GM12891 (cell line): ENCODE data around the gene SPDYE16.
"Not testable (repeated sequence)": the region's sequence is repeated elsewhere in the genome, so short reads cannot be mapped to it uniquely, and the experiment has no call there.

Experiments used
- POLR2A ChIP-seq: IDR thresholded peaks from 2 replicates; pipeline ENCODE4 v1.6.1; 2011; ENCODE audit warnings: low read depth, low read length, control low read depth
- POLR2AphosphoS5 ChIP-seq: IDR thresholded peaks from 2 replicates; pipeline ENCODE4 v1.6.1; 2011; ENCODE audit warnings: low read depth, low read length, control low read depth
- SPI1 ChIP-seq: IDR thresholded peaks from 2 replicates; pipeline ENCODE4 v1.6.1; 2011; ENCODE audit warnings: low read depth, low read length, control low read depth
- TAF1 ChIP-seq: IDR thresholded peaks from 2 replicates; pipeline ENCODE4 v1.6.1; 2011; ENCODE audit warnings: low read depth, low read length, control low read depth

DNA sequence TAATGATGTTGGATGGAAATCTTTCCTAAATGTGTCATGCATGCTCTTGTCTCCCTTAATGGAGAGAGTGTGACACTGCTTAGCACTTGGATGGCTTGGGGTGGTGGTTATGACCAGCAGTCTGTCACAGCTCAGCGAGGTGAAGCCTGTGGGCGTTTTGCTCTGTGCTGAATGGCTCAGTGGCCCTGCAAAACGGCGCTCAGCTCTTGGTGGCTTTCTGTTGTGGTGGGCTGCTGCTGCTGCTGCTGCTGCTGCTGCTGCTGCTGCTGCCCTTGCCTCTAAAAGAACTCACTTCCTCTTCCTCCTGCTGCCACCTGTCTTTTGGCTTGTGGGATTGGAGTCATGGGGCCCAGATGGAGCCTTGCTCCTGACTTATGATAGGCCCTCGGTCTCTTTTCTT is 56.5 kb downstream of the SPDYE16 start:
- TF ChIP-seq POLR2A, TAF1, POLR2AphosphoS5, SPI1: not testable (repeated sequence)
